WTC11 (cell line): ENCODE results near the gene DKC1. TPM values are rescaled to one million over a fixed set of nuclear protein-coding genes. Genes with fewer than 3 reads are reported as not detected.

Source experiments
- ATAC-seq: fragments of 200-7000 bp; cut with Tn5 transposase; 2 replicates; pipeline ENCODE4 v1.10.0; 2021; ENCODE audit warnings: mild to moderate bottlenecking, moderate library complexity
- CTCF ChIA-PET: fragments of 300-600 bp; sonication (Branson Sonifier 250); formaldehyde crosslinking; loops from one replicate; lab custom pipeline; 2021; ENCODE audit warnings: antibody characterized with exemption; lab: Charles Lee
- POLR2A ChIA-PET: fragments of 350-600 bp; sonication (Branson Sonifier 250); formaldehyde crosslinking; loops from one replicate; lab custom pipeline; 2021; ENCODE audit warnings: antibody characterized with exemption; lab: Charles Lee
- DNase-seq: peaks from one replicate; pipeline ENCODE4 v3.0.0; 2021; ENCODE audit warnings: low spot score
- H3K27ac Mint-ChIP-seq: 2 replicates; pipeline ENCODE4 v1.8.0; 2021; ENCODE audit warnings: mixed read lengths
- H3K27me3 Mint-ChIP-seq: 2 replicates; pipeline ENCODE4 v1.8.0; 2021; ENCODE audit warnings: low read depth, mild to moderate bottlenecking, moderate library complexity, mixed read lengths
- H3K36me3 Mint-ChIP-seq: 2 replicates; pipeline ENCODE4 v1.8.0; 2021; ENCODE audit warnings: mixed read lengths
- H3K4me1 Mint-ChIP-seq: 2 replicates; pipeline ENCODE4 v1.8.0; 2022; ENCODE audit warnings: mixed read lengths
- H3K4me3 Mint-ChIP-seq: 2 replicates; pipeline ENCODE4 v1.8.0; 2021; ENCODE audit warnings: mild to moderate bottlenecking, moderate library complexity, mixed read lengths
- H3K9me3 Mint-ChIP-seq: 2 replicates; pipeline ENCODE4 v1.8.0; 2021; ENCODE audit warnings: mixed read lengths
- ARID4B ChIP-seq: sonication (generic); formaldehyde crosslinking; IDR thresholded peaks from 2 replicates; pipeline ENCODE4 v1.8.0; 2023; ENCODE audit warnings: missing genetic modification reagents, mild to moderate bottlenecking, borderline replicate concordance
- E2F5 ChIP-seq: sonication (generic); formaldehyde crosslinking; IDR thresholded peaks from 2 replicates; pipeline ENCODE4 v1.8.1; 2022; ENCODE audit warnings: mild to moderate bottlenecking, moderate library complexity, missing genetic modification reagents
- MAX ChIP-seq: sonication (generic); formaldehyde crosslinking; IDR thresholded peaks from 2 replicates; pipeline ENCODE4 v1.8.0; 2022; ENCODE audit warnings: mild to moderate bottlenecking, missing genetic modification reagents
- NFE2L1 ChIP-seq: sonication (generic); formaldehyde crosslinking; IDR thresholded peaks from 2 replicates; pipeline ENCODE4 v1.8.1; 2023; ENCODE audit warnings: missing genetic modification reagents
- NR2C2 ChIP-seq: sonication (generic); formaldehyde crosslinking; IDR thresholded peaks from 2 replicates; pipeline ENCODE4 v1.8.0; 2022; ENCODE audit warnings: mild to moderate bottlenecking, missing genetic modification reagents
- NR3C1 ChIP-seq: sonication (generic); formaldehyde crosslinking; conservative IDR thresholded peaks from 2 replicates; pipeline ENCODE4 v1.8.1; 2023; ENCODE audit warnings: low read depth, mild to moderate bottlenecking, missing genetic modification reagents
- RELA ChIP-seq: sonication (generic); formaldehyde crosslinking; IDR thresholded peaks from 2 replicates; pipeline ENCODE4 v1.8.1; 2022; ENCODE audit warnings: missing genetic modification reagents, mild to moderate bottlenecking, borderline replicate concordance
- USF1 ChIP-seq: sonication (generic); formaldehyde crosslinking; IDR thresholded peaks from 2 replicates; pipeline ENCODE4 v1.8.0; 2022; ENCODE audit warnings: mild to moderate bottlenecking, missing genetic modification reagents
- ZBTB43 ChIP-seq: sonication (generic); formaldehyde crosslinking; IDR thresholded peaks from 2 replicates; pipeline ENCODE4 v1.8.1; 2023; ENCODE audit warnings: mild to moderate bottlenecking, missing genetic modification reagents
- ZNF219 ChIP-seq: sonication (generic); formaldehyde crosslinking; IDR thresholded peaks from 2 replicates; pipeline ENCODE4 v1.8.0; 2023; ENCODE audit warnings: missing genetic modification reagents, mild to moderate bottlenecking, borderline replicate concordance
- ZNF232 ChIP-seq: sonication (generic); formaldehyde crosslinking; IDR thresholded peaks from 2 replicates; pipeline ENCODE4 v1.8.0; 2022; ENCODE audit warnings: mild to moderate bottlenecking, missing genetic modification reagents
- ZNF263 ChIP-seq: sonication (generic); formaldehyde crosslinking; IDR thresholded peaks from 2 replicates; pipeline ENCODE4 v1.8.1; 2022; ENCODE audit warnings: low read depth, mild to moderate bottlenecking, moderate library complexity, missing genetic modification reagents
- ZNF423 ChIP-seq: fragments of 250-450 bp; sonication (Bioruptor Pico); IDR thresholded peaks from 2 replicates; pipeline ENCODE4 v2.1.2; 2022; ENCODE audit warnings: mild to moderate bottlenecking, moderate library complexity
- ZNF671 ChIP-seq: fragments of 250-450 bp; sonication (Bioruptor Pico); IDR thresholded peaks from 2 replicates; pipeline ENCODE4 v1.8.0; 2021; ENCODE audit warnings: mild to moderate bottlenecking
- total RNA-seq: library from RNA; stranded (reverse); gene quantifications from 3 replicates; pipeline ENCODE4 v1.2.3, GENCODE V29; 2021

Gene DKC1
- total RNA-seq, 1 experiment from 2014 or later = 123 TPM

GRCh38 chrX:154728431-154729190, 34.1 kb upstream of the DKC1 start:
- Mint-ChIP-seq H3K36me3 (no peaks in the 10 kb centered on the region), H3K9me3 (no peaks in the 10 kb centered on the region), H3K4me3 (no peak overlapping the region), H3K27me3 (no peaks in the 10 kb centered on the region), H3K27ac (no peak overlapping the region), H3K4me1 (peaks cover 6% of the 10 kb centered on the region)
- DNase-seq (no peak), ATAC-seq (no peak)
- ChIA-PET POLR2A (no interaction called here), CTCF (no interaction called here)
- no peak for TF ChIP-seq E2F5 (CRISPR knock-in tag)

GRCh38 chrX:154729439-154729838, 33.2 kb upstream of the DKC1 start:
- ATAC-seq = no peak
- no peaks in the 10 kb centered on the region for H3K9me3 Mint-ChIP-seq
- POLR2A ChIA-PET = no interaction called here

GRCh38 chrX:154730253-154730891, 32.3 kb upstream of the DKC1 start:
- DNase-seq (no peak), ATAC-seq (no peak)
- no peaks in the 10 kb centered on the region for H3K36me3 Mint-ChIP-seq
- POLR2A ChIA-PET = no interaction called here
- H3K4me1 Mint-ChIP-seq = peaks cover 12% of the 10 kb centered on the region
- no peak overlapping the region for H3K27ac Mint-ChIP-seq
- no peaks in the 10 kb centered on the region for H3K9me3 Mint-ChIP-seq
- H3K4me3 Mint-ChIP-seq = no peak overlapping the region
- CTCF ChIA-PET = interaction anchor here (1.9 kb wide), 1 partner anchor 19 kb away, joined by 5 read pairs; no protein-coding TSS in a partner anchor
- H3K27me3 Mint-ChIP-seq = no peaks in the 10 kb centered on the region
- TF ChIP-seq ZNF423 (no peak), ZBTB43 (no peak), ZNF232 (no peak), RELA (CRISPR knock-in tag) (no peak), ZNF671 (CRISPR knock-in tag) (no peak), MAX (CRISPR knock-in tag) (no peak), NFE2L1 (CRISPR knock-in tag) (no peak), ZNF263 (CRISPR knock-in tag) (no peak), NR3C1 (CRISPR knock-in tag) (no peak), ZNF219 (no peak), NR2C2 (CRISPR knock-in tag) (no peak), USF1 (CRISPR knock-in tag) (no peak)

More at GRCh38 chrX:154729439-154729838, 33.2 kb upstream of the DKC1 start:
- no peaks in the 10 kb centered on the region for H3K36me3 Mint-ChIP-seq
- TF ChIP-seq ARID4B (CRISPR knock-in tag) (no peak), USF1 (CRISPR knock-in tag) (no peak)
- DNase-seq = no peak
- CTCF ChIA-PET = interaction anchor here (1.9 kb wide), 1 partner anchor 19 kb away, joined by 5 read pairs; no protein-coding TSS in a partner anchor
- no peaks in the 10 kb centered on the region for H3K27me3 Mint-ChIP-seq
- no peak overlapping the region for H3K4me3 Mint-ChIP-seq
- H3K4me1 Mint-ChIP-seq = peaks cover 12% of the 10 kb centered on the region
- H3K27ac Mint-ChIP-seq = no peak overlapping the region
